GM12864 (cell line): ENCODE results near the gene NSFL1C.

Experiments
- DNase-seq: peaks from one replicate; pipeline ENCODE4 v3.0.0-alpha.2; 2011; ENCODE audit warnings: low read depth
- H3K4me3 ChIP-seq: 2 replicates; pipeline ENCODE4 v1.5.1; 2011; ENCODE audit warnings: mild to moderate bottlenecking, low read depth, low read length, control low read depth
- CTCF ChIP-seq: IDR thresholded peaks from 2 replicates; pipeline ENCODE4 v1.5.1; 2011; ENCODE audit warnings: low read depth, mild to moderate bottlenecking, moderate library complexity, low read length, control low read depth, inconsistent platforms; ENCODE audit errors: missing control alignments

Gene NSFL1C

GRCh38 chr20:1474325-1474724 lies 7.7 kb upstream of the NSFL1C start:
- H3K4me3 ChIP-seq: no peak overlapping the region
- DNase-seq: no peak
- no peak for TF ChIP-seq CTCF

GRCh38 chr20:1473246-1474220 lies 6.9 kb upstream of the NSFL1C start:
- H3K4me3 ChIP-seq: no peak overlapping the region
- DNase-seq: no peak

GRCh38 chr20:1472556-1473245 lies 6.1 kb upstream of the NSFL1C start:
- no peak for DNase-seq
- TF ChIP-seq CTCF: no peak
- no peak overlapping the region for H3K4me3 ChIP-seq

More at GRCh38 chr20:1473246-1474220, 6.9 kb upstream of the NSFL1C start:
- TF ChIP-seq CTCF: no peak

GRCh38 chr20:1471242-1471641 lies 4.6 kb upstream of the NSFL1C start:
- no peak for TF ChIP-seq CTCF
- no peak for DNase-seq
- no peak overlapping the region for H3K4me3 ChIP-seq

- peak; percentile 79 for TF ChIP-seq CTCF
- DNase-seq: peak; percentile 44
- no peak overlapping the region for H3K4me3 ChIP-seq
These were observed 3.4 kb upstream of the NSFL1C start for GRCh38 chr20:1469925-1470571.

- TF ChIP-seq CTCF: no peak
- no peak for DNase-seq
- no peak overlapping the region for H3K4me3 ChIP-seq
These were observed 2.8 kb upstream of the NSFL1C start for GRCh38 chr20:1469306-1469905.
